Measurements from ENCODE around the gene TASP1. TPM values are rescaled to one million over a fixed set of nuclear protein-coding genes. Genes with fewer than 3 reads are reported as not detected.

TASP1 gene
- total and polyA plus RNA-seq, 2 donors (not counting 3 experiments of a cell fraction or from before 2014, with no cell fraction given): 3.5 to 8.9 TPM

GRCh38 chr20:13478366-13478765 is 160.4 kb downstream of the TASP1 start:
- no peaks in the 10 kb centered on the region for H3K4me1 ChIP-seq (ENCODE audit: control insufficient read depth, extremely low read depth, insufficient read depth, low read length)
- no peak overlapping the region for H3K4me3 ChIP-seq (replicated peaks in 1 of 3; ENCODE audit: insufficient read depth in 1 of 3, low read depth in 1 of 3, low read length in 3 of 3)
- no peaks in the 10 kb centered on the region for H3K27me3 ChIP-seq (ENCODE audit: control insufficient read depth in 2 of 2, insufficient read depth in 2 of 2, low read length in 2 of 2)
- H3K79me2 ChIP-seq (ENCODE audit: control insufficient read depth, insufficient read depth, low read length): no peaks in the 10 kb centered on the region
- dilution Hi-C loops (cut with MboI; ENCODE audit: extremely low pct_ligation_motif_present, low sequenced_read_pairs) (no loop called here), intact Hi-C loops (cut with micrococcal nuclease) (no loop called here)
- H3K9me1 ChIP-seq (replicated peaks; ENCODE audit: control insufficient read depth, extremely low read depth, insufficient read depth, low read length): no peaks in the 10 kb centered on the region
- no peak overlapping the region for H2AFZ ChIP-seq (ENCODE audit: low read depth, low read length)
- no peaks in the 10 kb centered on the region for H4K20me1 ChIP-seq (replicated peaks; ENCODE audit: control insufficient read depth, extremely low read depth, insufficient read depth, low read length)
- DNase-seq (ENCODE audit: low read depth, low spot score) (no peak), FAIRE-seq (no peak)
- H3K9ac ChIP-seq (replicated peaks; ENCODE audit: extremely low read depth, insufficient read depth, low read length): no peak overlapping the region
- no TSS peak for BruUV-seq (replicated peaks)
- H3K36me3 ChIP-seq (ENCODE audit: control insufficient read depth in 2 of 2, extremely low read depth in 1 of 2, insufficient read depth in 2 of 2, low read length in 2 of 2): no peaks in the 10 kb centered on the region
- CTCF ChIA-PET: interaction anchor here (2.4 kb wide), 1 partner anchor 69 kb away, joined by 9 read pairs; no protein-coding TSS in a partner anchor
- H3K4me2 ChIP-seq (ENCODE audit: insufficient read depth, low read length): no peak overlapping the region
- TF ChIP-seq CTCF (IDR thresholded peaks at IDR 0.05; ENCODE audit: extremely low read depth in 1 of 2, insufficient read depth in 1 of 2, low read depth in 1 of 2, low read length in 2 of 2) (no peak), MYC (IDR thresholded peaks at IDR 0.05; ENCODE audit: low read depth, low read length) (no peak), GATA2 (IDR thresholded peaks at IDR 0.05; ENCODE audit: insufficient read depth, insufficient read length, low read depth, low read length) (no peak), POLR2AphosphoS5 (IDR thresholded peaks at IDR 0.05; ENCODE audit: insufficient read depth, low read depth, low read length) (no peak), JUN (IDR thresholded peaks at IDR 0.05; ENCODE audit: borderline replicate concordance, insufficient read depth, insufficient read length, low read depth) (no peak), FOS (IDR thresholded peaks at IDR 0.05; ENCODE audit: borderline replicate concordance, insufficient read depth, low read length) (no peak), POLR2A (IDR thresholded peaks at IDR 0.05; ENCODE audit: low read depth, low read length) (no peak), EZH2 (IDR thresholded peaks at IDR 0.05; ENCODE audit: borderline replicate concordance, low read depth, low read length, severe bottlenecking) (no peak)
- TF ChIP-seq, protein P1, sequence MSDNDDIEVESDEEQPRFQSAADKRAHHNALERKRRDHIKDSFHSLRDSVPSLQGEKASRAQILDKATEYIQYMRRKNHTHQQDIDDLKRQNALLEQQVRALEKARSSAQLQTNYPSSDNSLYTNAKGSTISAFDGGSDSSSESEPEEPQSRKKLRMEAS (IDR thresholded peaks at IDR 0.05; ENCODE audit: insufficient read depth, insufficient read length): no peak
- H3K9me3 ChIP-seq (replicated peaks; ENCODE audit: control insufficient read depth, insufficient read depth, low read length): no peaks in the 10 kb centered on the region
- POLR2A ChIA-PET: no interaction called here
- no peak overlapping the region for H3K27ac ChIP-seq (ENCODE audit: insufficient read depth, low read depth, low read length)

Data from endothelial cell of umbilical vein (primary cell).